Measurements from ENCODE around the gene SMS.

Gene SMS

DNA sequence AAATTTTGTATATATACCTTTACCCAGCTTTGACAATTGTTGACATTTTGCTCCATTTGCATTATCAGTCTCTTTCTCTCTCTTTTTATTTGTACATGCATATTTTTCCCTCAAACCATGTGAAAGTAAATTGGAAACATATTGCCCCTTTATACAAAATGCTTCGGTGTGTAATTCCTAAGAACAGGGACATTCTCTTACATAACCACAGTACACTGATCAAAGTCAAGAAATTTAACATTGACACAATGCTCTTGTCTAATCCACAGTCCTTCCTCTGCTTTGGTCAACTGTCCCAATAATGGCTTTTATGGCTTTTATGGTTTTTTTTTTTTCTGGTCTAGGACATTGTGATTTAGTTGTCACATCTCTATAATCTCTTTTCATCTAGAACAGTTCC, 9.5 kb upstream of the SMS start:
- no peaks in the 10 kb centered on the region for H3K27me3 ChIP-seq (ENCODE audit: control insufficient read depth, low read length)
- H3K27ac ChIP-seq (ENCODE audit: low read depth, low read length), result no peak overlapping the region
- TF ChIP-seq, protein P1, sequence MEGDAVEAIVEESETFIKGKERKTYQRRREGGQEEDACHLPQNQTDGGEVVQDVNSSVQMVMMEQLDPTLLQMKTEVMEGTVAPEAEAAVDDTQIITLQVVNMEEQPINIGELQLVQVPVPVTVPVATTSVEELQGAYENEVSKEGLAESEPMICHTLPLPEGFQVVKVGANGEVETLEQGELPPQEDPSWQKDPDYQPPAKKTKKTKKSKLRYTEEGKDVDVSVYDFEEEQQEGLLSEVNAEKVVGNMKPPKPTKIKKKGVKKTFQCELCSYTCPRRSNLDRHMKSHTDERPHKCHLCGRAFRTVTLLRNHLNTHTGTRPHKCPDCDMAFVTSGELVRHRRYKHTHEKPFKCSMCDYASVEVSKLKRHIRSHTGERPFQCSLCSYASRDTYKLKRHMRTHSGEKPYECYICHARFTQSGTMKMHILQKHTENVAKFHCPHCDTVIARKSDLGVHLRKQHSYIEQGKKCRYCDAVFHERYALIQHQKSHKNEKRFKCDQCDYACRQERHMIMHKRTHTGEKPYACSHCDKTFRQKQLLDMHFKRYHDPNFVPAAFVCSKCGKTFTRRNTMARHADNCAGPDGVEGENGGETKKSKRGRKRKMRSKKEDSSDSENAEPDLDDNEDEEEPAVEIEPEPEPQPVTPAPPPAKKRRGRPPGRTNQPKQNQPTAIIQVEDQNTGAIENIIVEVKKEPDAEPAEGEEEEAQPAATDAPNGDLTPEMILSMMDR (IDR thresholded peaks at IDR 0.05; ENCODE audit: low read depth, low read length, poor library complexity, severe bottlenecking), result no peak
- TF ChIP-seq EZH2phosphoT487 (IDR thresholded peaks at IDR 0.05; ENCODE audit: borderline replicate concordance, low read length), result no peak
- H3K4me3 ChIP-seq (ENCODE audit: low read length), result no peak overlapping the region
- H3K4me1 ChIP-seq (ENCODE audit: control insufficient read depth, low read length), result no peaks in the 10 kb centered on the region
- no peaks in the 10 kb centered on the region for H3K36me3 ChIP-seq (ENCODE audit: control insufficient read depth, low read length)
- H3K9me2 ChIP-seq (replicated peaks; ENCODE audit: control insufficient read depth, low read length), result no peaks in the 10 kb centered on the region
- no peaks in the 10 kb centered on the region for H3F3A ChIP-seq (ENCODE audit: control insufficient read depth, insufficient read depth)
- H4K20me1 ChIP-seq (ENCODE audit: control insufficient read depth, insufficient read depth, low read depth, low read length), result no peaks in the 10 kb centered on the region
- H3K79me2 ChIP-seq (ENCODE audit: control insufficient read depth, low read length), result no peaks in the 10 kb centered on the region
- H3K9me3 ChIP-seq (ENCODE audit: control insufficient read depth, insufficient read depth, low read length), result no peaks in the 10 kb centered on the region
- H3K4me2 ChIP-seq (ENCODE audit: low read length), result no peak overlapping the region

DNA sequence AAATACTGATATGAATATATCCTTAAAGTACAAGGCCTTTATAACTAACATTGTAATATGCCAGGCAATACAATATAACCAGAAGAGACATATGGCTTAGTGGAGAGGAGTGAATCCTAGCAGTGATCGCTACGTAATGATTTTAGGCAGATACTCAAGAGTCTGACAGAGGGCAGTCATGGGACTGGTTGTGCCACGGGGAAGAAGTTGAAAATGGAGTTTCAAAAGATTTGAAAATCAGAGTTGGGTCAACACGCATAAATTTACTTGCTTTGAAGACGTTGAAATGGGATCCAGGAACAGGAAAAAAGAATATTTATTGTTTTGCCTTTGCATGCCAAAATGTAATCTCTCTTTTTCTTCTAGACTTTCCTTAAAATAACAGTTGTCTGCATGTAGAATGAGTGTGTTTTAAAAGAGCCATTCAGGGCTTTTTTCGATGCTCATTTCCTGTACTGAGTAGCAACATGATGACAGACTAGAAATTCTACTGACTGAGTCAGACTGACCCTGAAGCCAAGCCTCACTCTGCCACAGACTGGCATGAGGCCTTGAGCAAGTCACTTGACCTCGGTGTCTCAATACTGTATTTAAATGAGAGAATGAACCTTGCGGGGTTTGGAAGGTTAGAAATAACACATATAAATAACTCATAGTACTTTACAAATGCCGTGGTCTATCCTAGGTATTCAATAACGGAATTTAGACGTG, 8.1 kb upstream of the SMS start:
- Histone ChIP-seq H3K9me2 (replicated peaks; ENCODE audit: control insufficient read depth, low read length) (no peaks in the 10 kb centered on the region), H3F3A (ENCODE audit: control insufficient read depth, insufficient read depth) (no peaks in the 10 kb centered on the region), H3K36me3 (ENCODE audit: control insufficient read depth, low read length) (no peaks in the 10 kb centered on the region), H4K20me1 (ENCODE audit: control insufficient read depth, insufficient read depth, low read depth, low read length) (no peaks in the 10 kb centered on the region), H3K4me2 (ENCODE audit: low read length) (no peak overlapping the region), H3K4me3 (ENCODE audit: low read length) (no peak overlapping the region), H3K27ac (ENCODE audit: low read depth, low read length) (no peak overlapping the region), H3K79me2 (ENCODE audit: control insufficient read depth, low read length) (no peaks in the 10 kb centered on the region), H3K27me3 (ENCODE audit: control insufficient read depth, low read length) (no peaks in the 10 kb centered on the region), H3K4me1 (ENCODE audit: control insufficient read depth, low read length) (no peaks in the 10 kb centered on the region), H3K9me3 (ENCODE audit: control insufficient read depth, insufficient read depth, low read length) (no peaks in the 10 kb centered on the region)
- TF ChIP-seq, protein P1 (IDR thresholded peaks at IDR 0.05; ENCODE audit: low read depth, low read length, poor library complexity, severe bottlenecking), result no peak
- TF ChIP-seq EZH2phosphoT487 (IDR thresholded peaks at IDR 0.05; ENCODE audit: borderline replicate concordance, low read length), result no peak

DNA sequence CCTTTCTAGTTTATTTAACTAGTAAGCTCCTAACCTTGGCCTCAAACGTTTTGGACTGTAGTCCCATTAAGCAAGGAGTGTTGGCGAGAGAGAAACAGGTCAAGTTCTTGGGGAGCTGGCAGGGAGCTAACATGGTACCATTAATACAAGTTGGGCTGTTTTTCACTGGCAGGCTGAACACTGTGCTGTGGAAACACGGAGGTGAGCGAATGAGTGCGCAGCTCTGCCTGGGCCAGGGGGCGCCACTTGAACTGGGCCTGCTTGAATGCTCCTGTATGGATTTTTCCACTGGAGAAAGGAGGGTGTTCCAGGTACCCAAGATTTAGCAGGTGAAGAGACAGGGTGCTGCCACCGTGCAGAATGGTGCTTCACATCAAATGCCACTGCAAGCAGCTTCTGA, 7.4 kb upstream of the SMS start:
- H3K4me2 ChIP-seq (ENCODE audit: low read length), result no peak overlapping the region

DNA sequence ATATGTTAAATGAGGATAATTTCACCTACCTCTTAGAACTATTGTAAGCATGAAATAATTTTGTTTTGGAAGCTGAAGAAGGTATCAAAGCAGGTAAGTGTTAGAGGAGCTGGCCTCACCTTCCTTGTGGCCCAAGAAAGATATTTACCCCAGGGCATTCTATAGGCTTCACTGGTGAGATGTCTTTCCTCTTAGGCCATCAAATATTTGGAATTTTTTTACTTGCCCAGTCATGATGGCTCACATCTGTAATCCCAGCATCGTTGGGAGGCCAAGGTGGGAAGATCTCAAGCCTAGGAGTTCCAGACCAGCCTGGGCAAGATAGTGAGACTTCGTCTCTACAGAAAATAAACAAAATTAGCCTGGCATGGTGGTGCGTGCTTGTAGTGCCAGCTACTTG, 6.1 kb upstream of the SMS start:
- Histone ChIP-seq H3K9me3 (ENCODE audit: control insufficient read depth, insufficient read depth, low read length) (no peaks in the 10 kb centered on the region), H3K27ac (ENCODE audit: low read depth, low read length) (no peak overlapping the region), H3K27me3 (ENCODE audit: control insufficient read depth, low read length) (no peaks in the 10 kb centered on the region), H3K4me3 (ENCODE audit: low read length) (no peak overlapping the region), H3K79me2 (ENCODE audit: control insufficient read depth, low read length) (no peaks in the 10 kb centered on the region), H3F3A (ENCODE audit: control insufficient read depth, insufficient read depth) (no peaks in the 10 kb centered on the region), H4K20me1 (ENCODE audit: control insufficient read depth, insufficient read depth, low read depth, low read length) (no peaks in the 10 kb centered on the region), H3K36me3 (ENCODE audit: control insufficient read depth, low read length) (no peaks in the 10 kb centered on the region), H3K4me1 (ENCODE audit: control insufficient read depth, low read length) (no peaks in the 10 kb centered on the region), H3K9me2 (replicated peaks; ENCODE audit: control insufficient read depth, low read length) (no peaks in the 10 kb centered on the region), H3K4me2 (ENCODE audit: low read length) (no peak overlapping the region)
- TF ChIP-seq EZH2phosphoT487 (IDR thresholded peaks at IDR 0.05; ENCODE audit: borderline replicate concordance, low read length), result no peak
- TF ChIP-seq, protein P1 (IDR thresholded peaks at IDR 0.05; ENCODE audit: low read depth, low read length, poor library complexity, severe bottlenecking), result no peak

More for the DNA sequence above, 7.4 kb upstream of the SMS start:
- H3K9me2 ChIP-seq (replicated peaks; ENCODE audit: control insufficient read depth, low read length), result no peaks in the 10 kb centered on the region
- H3K27me3 ChIP-seq (ENCODE audit: control insufficient read depth, low read length), result no peaks in the 10 kb centered on the region
- H3K79me2 ChIP-seq (ENCODE audit: control insufficient read depth, low read length), result no peaks in the 10 kb centered on the region
- H3F3A ChIP-seq (ENCODE audit: control insufficient read depth, insufficient read depth), result no peaks in the 10 kb centered on the region
- H4K20me1 ChIP-seq (ENCODE audit: control insufficient read depth, insufficient read depth, low read depth, low read length), result no peaks in the 10 kb centered on the region
- TF ChIP-seq EZH2phosphoT487 (IDR thresholded peaks at IDR 0.05; ENCODE audit: borderline replicate concordance, low read length), result no peak
- H3K4me1 ChIP-seq (ENCODE audit: control insufficient read depth, low read length), result no peaks in the 10 kb centered on the region
- H3K27ac ChIP-seq (ENCODE audit: low read depth, low read length), result no peak overlapping the region
- H3K36me3 ChIP-seq (ENCODE audit: control insufficient read depth, low read length), result no peaks in the 10 kb centered on the region
- H3K9me3 ChIP-seq (ENCODE audit: control insufficient read depth, insufficient read depth, low read length), result no peaks in the 10 kb centered on the region
- H3K4me3 ChIP-seq (ENCODE audit: low read length), result no peak overlapping the region

All from DOHH2 (cell line).